ENCODE data around the gene TEX14.

The TEX14 gene

DNA sequence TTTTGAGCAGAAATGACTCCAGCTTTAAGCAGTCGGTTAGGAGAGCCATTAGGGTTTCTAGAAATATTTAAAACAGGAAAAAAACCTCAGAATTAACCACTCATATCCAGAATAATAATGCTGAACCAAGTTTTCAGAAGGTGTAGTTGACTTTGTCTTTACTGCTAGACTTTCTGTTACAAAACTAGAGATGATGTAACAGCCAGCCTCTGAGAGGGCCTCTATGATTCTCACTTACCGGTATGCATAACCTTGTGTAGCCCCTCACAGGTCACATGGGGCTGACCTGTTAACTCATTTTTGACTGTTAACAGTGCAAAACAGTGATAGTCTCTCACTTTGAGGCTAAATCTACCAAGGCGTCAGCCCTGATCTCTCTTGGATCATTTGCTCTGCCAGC, 74.3 kb downstream of the TEX14 start:
- ATAC-seq (ENCODE audit: low read depth) (no peak), DNase-seq (ENCODE audit: low spot score in 2 of 2) (no peak)
- no peaks in the 10 kb centered on the region for H3K9me3 Mint-ChIP-seq
- H3K4me3 Mint-ChIP-seq: no peak overlapping the region
- H3K27ac Mint-ChIP-seq: no peak overlapping the region
- peaks cover 7% of the 10 kb centered on the region for H3K4me1 Mint-ChIP-seq
- no peaks in the 10 kb centered on the region for H3K27me3 Mint-ChIP-seq
- no peaks in the 10 kb centered on the region for H3K36me3 Mint-ChIP-seq

- Mint-ChIP-seq H3K27me3 (no peaks in the 10 kb centered on the region), H3K27ac (peak overlapping the region; percentile 41), H3K36me3 (no peaks in the 10 kb centered on the region), H3K4me3 (no peak overlapping the region), H3K9me3 (no peaks in the 10 kb centered on the region), H3K4me1 (peaks cover 7% of the 10 kb centered on the region)
- ATAC-seq (ENCODE audit: low read depth) (no peak), DNase-seq (ENCODE audit: low spot score in 2 of 2) (no peak)
Observed at GRCh38 chr17:58615768-58616659, 75.8 kb downstream of the TEX14 start.

- no peak overlapping the region for H3K4me3 Mint-ChIP-seq
- DNase-seq (ENCODE audit: low spot score in 2 of 2): no peak
- no peak overlapping the region for H3K27ac Mint-ChIP-seq
Observed at GRCh38 chr17:58614859-58615459, 76.9 kb downstream of the TEX14 start.

GRCh38 chr17:58611331-58611730, 80.5 kb downstream of the TEX14 start:
- ATAC-seq (ENCODE audit: low read depth): no peak
- H3K27me3 Mint-ChIP-seq: peaks cover 2% of the 10 kb centered on the region
- H3K4me1 Mint-ChIP-seq: peaks cover 11% of the 10 kb centered on the region
- no peaks in the 10 kb centered on the region for H3K9me3 Mint-ChIP-seq
- H3K4me3 Mint-ChIP-seq: no peak overlapping the region
- no peak for DNase-seq (ENCODE audit: low spot score in 2 of 2)
- H3K27ac Mint-ChIP-seq: no peak overlapping the region
- H3K36me3 Mint-ChIP-seq: no peaks in the 10 kb centered on the region

More at GRCh38 chr17:58614859-58615459, 76.9 kb downstream of the TEX14 start:
- H3K4me1 Mint-ChIP-seq: peaks cover 7% of the 10 kb centered on the region
- no peaks in the 10 kb centered on the region for H3K9me3 Mint-ChIP-seq
- no peaks in the 10 kb centered on the region for H3K27me3 Mint-ChIP-seq
- H3K36me3 Mint-ChIP-seq: no peaks in the 10 kb centered on the region
- no peak for ATAC-seq (ENCODE audit: low read depth)

DNA sequence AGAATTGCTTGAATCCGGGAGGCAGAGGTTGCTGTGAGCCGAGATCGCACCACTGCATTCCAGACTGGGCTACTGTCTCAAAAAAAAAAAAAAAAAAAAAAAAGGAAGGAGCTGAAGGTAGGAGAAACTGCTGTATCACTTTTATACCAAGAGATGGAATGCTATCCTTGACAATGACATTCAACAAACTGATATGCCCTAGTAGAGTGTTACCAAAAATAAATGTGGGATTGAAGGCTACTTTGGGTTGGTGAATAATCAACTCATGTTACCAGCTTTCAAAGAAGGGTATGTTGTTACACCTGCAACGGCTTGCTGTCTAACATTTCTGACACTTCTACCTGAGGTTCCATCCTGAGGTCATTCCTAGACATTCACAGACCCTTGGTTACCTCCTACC, 84.9 kb downstream of the TEX14 start:
- no peaks in the 10 kb centered on the region for H3K36me3 Mint-ChIP-seq
- peaks cover 4% of the 10 kb centered on the region for H3K4me1 Mint-ChIP-seq
- H3K9me3 Mint-ChIP-seq: no peaks in the 10 kb centered on the region
- no peak overlapping the region for H3K27ac Mint-ChIP-seq
- peaks cover 2% of the 10 kb centered on the region for H3K27me3 Mint-ChIP-seq
- H3K4me3 Mint-ChIP-seq: no peak overlapping the region
- DNase-seq (ENCODE audit: low spot score in 2 of 2) (no peak), ATAC-seq (ENCODE audit: low read depth) (no peak)

DNA sequence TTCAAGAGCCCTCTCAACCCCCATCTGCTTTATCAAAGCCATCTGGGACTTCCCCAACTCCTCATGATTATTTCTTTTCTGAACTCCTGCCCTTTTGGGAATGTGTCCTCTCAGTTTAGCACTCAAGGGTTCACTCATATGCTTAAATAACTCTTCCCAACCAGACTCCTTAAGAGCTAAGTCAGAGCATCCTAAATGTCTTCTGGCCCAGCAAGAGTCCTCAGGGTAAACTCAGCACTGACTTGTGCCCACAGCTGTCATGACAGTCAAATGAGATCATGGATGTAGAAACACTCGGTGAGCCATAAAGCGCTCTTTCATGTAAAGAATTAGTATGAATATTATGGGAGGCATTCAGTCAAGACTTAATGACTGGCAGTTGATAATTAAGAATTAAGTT, 85.9 kb downstream of the TEX14 start:
- no peak overlapping the region for H3K27ac Mint-ChIP-seq

DNA sequence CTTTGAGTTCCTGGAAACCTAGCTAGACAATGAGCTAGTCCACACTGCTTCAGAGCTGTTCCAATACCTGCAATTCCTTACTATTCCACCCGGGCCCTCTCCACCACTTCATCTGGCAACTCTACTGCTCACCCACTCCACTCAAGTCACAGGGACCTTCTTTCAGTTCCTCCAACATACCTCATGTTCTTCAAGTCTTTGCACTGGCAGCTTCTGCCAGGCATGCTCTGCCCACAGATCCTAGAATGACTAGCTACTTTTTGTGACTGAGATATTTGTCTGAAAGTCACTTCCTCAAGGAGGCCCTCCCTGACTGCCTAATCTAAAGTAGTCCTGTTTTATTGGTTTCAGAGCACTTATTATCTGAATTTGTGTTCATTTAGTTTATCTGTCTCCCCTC, 86.4 kb downstream of the TEX14 start:
- no peak for ATAC-seq (ENCODE audit: low read depth)
- Mint-ChIP-seq H3K9me3 (no peaks in the 10 kb centered on the region), H3K4me1 (peaks cover 4% of the 10 kb centered on the region), H3K27me3 (peaks cover 2% of the 10 kb centered on the region), H3K4me3 (no peak overlapping the region), H3K36me3 (no peaks in the 10 kb centered on the region), H3K27ac (no peak overlapping the region)
- no peak for DNase-seq (ENCODE audit: low spot score in 2 of 2)

More for the DNA sequence above, 85.9 kb downstream of the TEX14 start:
- ATAC-seq (ENCODE audit: low read depth): no peak
- DNase-seq (ENCODE audit: low spot score in 2 of 2): no peak
- peaks cover 2% of the 10 kb centered on the region for H3K27me3 Mint-ChIP-seq
- H3K36me3 Mint-ChIP-seq: no peaks in the 10 kb centered on the region
- H3K4me1 Mint-ChIP-seq: peaks cover 4% of the 10 kb centered on the region
- H3K4me3 Mint-ChIP-seq: no peak overlapping the region
- no peaks in the 10 kb centered on the region for H3K9me3 Mint-ChIP-seq

GRCh38 chr17:58601976-58602375, 89.9 kb downstream of the TEX14 start:
- no peak overlapping the region for H3K4me3 Mint-ChIP-seq
- H3K36me3 Mint-ChIP-seq: no peaks in the 10 kb centered on the region
- H3K9me3 Mint-ChIP-seq: no peaks in the 10 kb centered on the region
- H3K4me1 Mint-ChIP-seq: no peaks in the 10 kb centered on the region
- ATAC-seq (ENCODE audit: low read depth) (no peak), DNase-seq (ENCODE audit: low spot score in 2 of 2) (no peak)
- no peak overlapping the region for H3K27ac Mint-ChIP-seq
- peaks cover 1% of the 10 kb centered on the region for H3K27me3 Mint-ChIP-seq

DNA sequence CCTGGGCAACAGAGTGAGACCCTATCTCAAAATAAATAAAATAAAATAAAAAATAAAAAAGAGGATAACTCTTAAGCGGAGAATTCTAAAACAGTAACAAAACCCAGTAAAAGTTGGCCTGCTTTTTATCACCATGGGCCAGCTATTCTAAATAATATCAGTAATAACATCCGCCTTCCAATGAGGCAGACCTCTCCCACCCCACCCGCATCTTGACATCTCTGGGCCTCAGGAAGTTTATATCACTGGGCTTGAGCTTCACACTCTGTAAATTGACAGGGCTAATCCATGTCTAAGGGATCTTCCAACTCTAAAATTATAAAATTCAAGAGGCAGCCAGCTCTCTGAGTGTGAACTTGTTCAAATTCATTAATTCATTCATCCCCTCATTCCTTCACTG, 94.5 kb downstream of the TEX14 start:
- H3K4me1 Mint-ChIP-seq: no peaks in the 10 kb centered on the region
- DNase-seq (ENCODE audit: low spot score in 2 of 2): no peak
- no peak overlapping the region for H3K27ac Mint-ChIP-seq

GRCh38 chr17:58595194-58595792, 96.6 kb downstream of the TEX14 start:
- Mint-ChIP-seq H3K27me3 (peaks cover 1% of the 10 kb centered on the region), H3K4me1 (no peaks in the 10 kb centered on the region), H3K9me3 (no peaks in the 10 kb centered on the region), H3K27ac (no peak overlapping the region), H3K4me3 (no peak overlapping the region), H3K36me3 (no peaks in the 10 kb centered on the region)
- DNase-seq (ENCODE audit: low spot score in 2 of 2) (no peak), ATAC-seq (ENCODE audit: low read depth) (no peak)

More for the DNA sequence above, 94.5 kb downstream of the TEX14 start:
- ATAC-seq (ENCODE audit: low read depth): no peak
- Mint-ChIP-seq H3K36me3 (no peaks in the 10 kb centered on the region), H3K9me3 (no peaks in the 10 kb centered on the region), H3K4me3 (no peak overlapping the region), H3K27me3 (peaks cover 1% of the 10 kb centered on the region)

- no peak for DNase-seq (ENCODE audit: low spot score in 2 of 2)
- Mint-ChIP-seq H3K27ac (no peak overlapping the region), H3K36me3 (no peaks in the 10 kb centered on the region), H3K9me3 (no peaks in the 10 kb centered on the region), H3K4me3 (no peak overlapping the region), H3K27me3 (no peaks in the 10 kb centered on the region), H3K4me1 (no peaks in the 10 kb centered on the region)
- ATAC-seq (ENCODE audit: low read depth): no peak
Observed at GRCh38 chr17:58593123-58593522, 98.7 kb downstream of the TEX14 start.

DNA sequence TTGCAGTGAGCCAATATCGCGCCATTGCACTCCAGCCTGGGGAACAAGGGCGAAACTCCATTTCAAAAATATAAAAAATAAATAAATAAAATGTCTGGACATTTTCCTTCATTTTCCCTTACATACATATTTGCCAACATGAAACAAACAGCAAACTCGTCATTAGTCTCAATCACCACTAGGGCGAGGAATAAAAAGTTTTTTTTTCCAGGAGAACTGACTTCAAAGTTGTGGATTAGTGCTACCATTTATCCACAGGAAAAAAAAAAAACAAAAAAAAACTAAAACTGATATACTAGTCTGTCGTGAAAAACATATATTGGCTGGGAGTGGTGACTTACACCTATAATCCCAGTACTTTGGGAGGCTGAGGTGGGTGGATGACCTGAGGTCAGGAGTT, 100.4 kb downstream of the TEX14 start:
- Mint-ChIP-seq H3K27me3 (no peaks in the 10 kb centered on the region), H3K27ac (no peak overlapping the region), H3K36me3 (no peaks in the 10 kb centered on the region), H3K4me1 (peaks cover 4% of the 10 kb centered on the region), H3K4me3 (no peak overlapping the region), H3K9me3 (no peaks in the 10 kb centered on the region)
- ATAC-seq (ENCODE audit: low read depth) (no peak), DNase-seq (ENCODE audit: low spot score in 2 of 2) (no peak)

- H3K27me3 Mint-ChIP-seq: no peaks in the 10 kb centered on the region
- no peak for ATAC-seq (ENCODE audit: low read depth)
- H3K36me3 Mint-ChIP-seq: no peaks in the 10 kb centered on the region
- no peak overlapping the region for H3K4me3 Mint-ChIP-seq
- H3K4me1 Mint-ChIP-seq: peaks cover 4% of the 10 kb centered on the region
- H3K27ac Mint-ChIP-seq: no peak overlapping the region
- no peaks in the 10 kb centered on the region for H3K9me3 Mint-ChIP-seq
- DNase-seq (ENCODE audit: low spot score in 2 of 2): no peak
Observed at GRCh38 chr17:58590377-58590776, 101.5 kb downstream of the TEX14 start.

- Mint-ChIP-seq H3K4me1 (peaks cover 4% of the 10 kb centered on the region), H3K4me3 (no peak overlapping the region), H3K36me3 (no peaks in the 10 kb centered on the region), H3K27ac (no peak overlapping the region), H3K9me3 (no peaks in the 10 kb centered on the region), H3K27me3 (no peaks in the 10 kb centered on the region)
- ATAC-seq (ENCODE audit: low read depth): peak; percentile 73
- DNase-seq (ENCODE audit: low spot score in 2 of 2): peak; percentile 38 to 44
Observed at GRCh38 chr17:58587713-58588117, 104.1 kb downstream of the TEX14 start.
